ENCODE measurements around the gene SEZ6. TPM values are rescaled to one million over a fixed set of nuclear protein-coding genes. Genes with fewer than 3 reads are reported as not detected.

The SEZ6 gene
- total RNA-seq, 4 donors from 2014 or later, result not detected

GRCh38 chr17:29045734-29046472 is 40.1 kb upstream of the SEZ6 start:
- in situ Hi-C loops (cut with MboI; ENCODE audit: low sequenced_read_pairs in 4 of 4) (no loop called here), intact Hi-C loops (cut with DNase I; ENCODE audit: low total_unique reads) (no loop called here)
- H3K36me3 ChIP-seq, result no peaks in the 10 kb centered on the region
- H3K4me3 ChIP-seq, result no peak overlapping the region
- ATAC-seq, result no peak
- H3K9me3 ChIP-seq, result no peaks in the 10 kb centered on the region
- H3K4me1 ChIP-seq, result peaks cover 0 to 4% of the 10 kb centered on the region in 2 donors
- no peak overlapping the region for H3K27ac ChIP-seq
- TF ChIP-seq CTCF (IDR thresholded peaks at IDR 0.05 in 4 of 5, conservative IDR thresholded peaks at IDR 0.05 in 1 of 5), result no peak
- TF ChIP-seq POLR2A (IDR thresholded peaks at IDR 0.05), result no peak
- H3K27me3 ChIP-seq, result peaks cover 0 to 4% (median 0%) of the 10 kb centered on the region in 3 donors
- no peak for DNase-seq

GRCh38 chr17:29045026-29045425 is 39.2 kb upstream of the SEZ6 start:
- Histone ChIP-seq H3K36me3 (no peaks in the 10 kb centered on the region), H3K27ac (no peak overlapping the region), H3K9me3 (no peaks in the 10 kb centered on the region), H3K27me3 (peaks cover 0 to 3% (median 0%) of the 10 kb centered on the region in 3 donors), H3K4me3 (no peak overlapping the region), H3K4me1 (peaks cover 3 to 4% of the 10 kb centered on the region in 2 donors)
- intact Hi-C loops (cut with DNase I; ENCODE audit: low total_unique reads) (no loop called here), in situ Hi-C loops (cut with MboI; ENCODE audit: low sequenced_read_pairs in 4 of 4) (no loop called here)
- TF ChIP-seq CTCF (IDR thresholded peaks at IDR 0.05 in 4 of 5, conservative IDR thresholded peaks at IDR 0.05 in 1 of 5) (no peak), POLR2A (IDR thresholded peaks at IDR 0.05) (no peak)
- DNase-seq, result no peak
- no peak for ATAC-seq

GRCh38 chr17:29043539-29044145 is 37.8 kb upstream of the SEZ6 start:
- no peak for TF ChIP-seq POLR2A (IDR thresholded peaks at IDR 0.05)
- no peak overlapping the region for H3K27ac ChIP-seq
- H3K36me3 ChIP-seq, result no peaks in the 10 kb centered on the region
- H3K4me3 ChIP-seq, result no peak overlapping the region
- intact Hi-C loops (cut with DNase I; ENCODE audit: low total_unique reads), result no loop called here
- DNase-seq (no peak), ATAC-seq (no peak)
- peaks cover 0 to 3% (median 0%) of the 10 kb centered on the region in 3 donors for H3K27me3 ChIP-seq
- in situ Hi-C loops (cut with MboI; ENCODE audit: low sequenced_read_pairs in 4 of 4), result no loop called here
- peaks cover 3 to 4% of the 10 kb centered on the region in 2 donors for H3K4me1 ChIP-seq
- H3K9me3 ChIP-seq, result no peaks in the 10 kb centered on the region

- H3K27ac ChIP-seq, result no peak within 1 kb of the TSS
- in situ Hi-C loops (cut with MboI; ENCODE audit: low sequenced_read_pairs in 4 of 4), result no loop called here
- ATAC-seq, result peak in 1 of 2 donors; percentile 39
Observed at GRCh38 chr17:29042679-29043538, 37.1 kb upstream of the SEZ6 start, which contains the start of gene PIPOX. PIPOX (plus strand) TSS chr17:29043141; CDS start chr17:29043226, 85 bp downstream.

More at GRCh38 chr17:29042679-29043538, 37.1 kb upstream of the SEZ6 start, which contains the start of gene PIPOX:
- intact Hi-C loops (cut with DNase I; ENCODE audit: low total_unique reads), result no loop called here
- Histone ChIP-seq H3K4me1 (peaks cover 3 to 4% of the 10 kb centered on the region in 2 donors), H3K9me3 (no peaks in the 10 kb centered on the region), H3K36me3 (no peaks in the 10 kb centered on the region), H3K4me3 (no peak within 1 kb of the TSS), H3K27me3 (peaks cover 1 to 10% (median 5%) of the 10 kb centered on the region in 3 donors)
- TF ChIP-seq POLR2A (IDR thresholded peaks at IDR 0.05) (no peak), CTCF (IDR thresholded peaks at IDR 0.05 in 4 of 5, conservative IDR thresholded peaks at IDR 0.05 in 1 of 5) (no peak)
- DNase-seq, result no peak

Measured in gastrocnemius medialis (tissue), 4 donors.